CD4-positive, alpha-beta T cell treated with Interleukin-12 subunit alpha and Interleukin-12 subunit beta, for 1 hour (primary cell): ENCODE measurements around the gene TBC1D20.

Experiments
- DNase-seq: peaks from one replicate; pipeline ENCODE4 v3.0.0-alpha.2; 2020

The TBC1D20 gene

DNA sequence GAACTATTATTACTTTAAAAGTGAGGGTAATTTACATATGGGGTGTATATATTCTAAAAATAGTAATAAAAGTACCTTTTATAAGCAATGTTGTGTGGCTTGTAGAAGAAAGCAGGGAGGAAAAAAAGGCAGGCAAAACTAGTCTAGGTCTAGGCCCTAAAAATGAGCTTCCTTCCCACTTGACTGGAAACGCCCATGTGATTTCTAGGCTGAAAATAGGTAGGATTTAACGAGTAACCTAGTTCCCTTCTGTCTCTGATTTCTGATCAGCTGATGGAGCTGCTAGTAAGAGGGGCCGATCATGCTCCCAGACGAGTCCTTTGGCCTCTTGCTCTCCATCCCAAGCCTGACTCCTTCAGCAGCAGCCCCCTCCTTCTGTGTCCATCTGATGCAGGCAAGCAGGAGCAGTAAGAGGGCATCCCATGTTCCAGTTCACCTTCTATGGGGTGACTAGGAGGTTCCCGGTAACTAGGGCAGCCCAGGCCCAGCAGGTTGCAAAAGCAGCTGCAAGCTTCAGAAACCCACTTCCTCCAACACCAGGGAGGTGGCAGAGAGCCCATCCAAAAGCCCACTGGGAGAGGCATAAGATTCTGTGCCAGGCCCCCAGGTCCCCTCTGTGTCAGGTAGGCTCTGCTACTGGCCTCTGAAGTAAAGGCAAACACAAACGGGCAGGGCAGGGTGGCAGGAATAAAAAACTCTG, 24.4 kb downstream of the TBC1D20 start:
- no peak for DNase-seq

GRCh38 chr20:436476-436875, 25.9 kb downstream of the TBC1D20 start:
- DNase-seq: no peak

DNA sequence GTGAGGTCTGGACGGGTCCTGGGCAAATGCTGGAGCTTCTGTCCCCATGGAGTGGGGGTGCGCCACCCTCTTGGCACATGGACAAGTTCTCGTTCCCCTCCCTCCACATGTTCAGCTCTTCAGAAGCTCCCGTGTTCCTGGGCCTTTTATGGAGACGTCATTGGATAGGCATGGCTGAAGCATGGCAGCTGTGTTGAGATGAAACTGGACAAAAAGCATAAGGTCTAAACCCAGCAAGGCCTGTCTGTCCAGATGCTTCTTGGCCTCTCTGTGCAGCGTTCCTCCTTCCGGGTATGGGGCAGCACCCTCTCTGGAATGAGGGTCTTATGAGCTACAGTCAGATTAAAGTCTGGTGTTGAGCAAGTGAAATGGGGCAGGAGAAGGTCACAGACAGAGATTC, 26.8 kb downstream of the TBC1D20 start:
- DNase-seq: no peak

DNA sequence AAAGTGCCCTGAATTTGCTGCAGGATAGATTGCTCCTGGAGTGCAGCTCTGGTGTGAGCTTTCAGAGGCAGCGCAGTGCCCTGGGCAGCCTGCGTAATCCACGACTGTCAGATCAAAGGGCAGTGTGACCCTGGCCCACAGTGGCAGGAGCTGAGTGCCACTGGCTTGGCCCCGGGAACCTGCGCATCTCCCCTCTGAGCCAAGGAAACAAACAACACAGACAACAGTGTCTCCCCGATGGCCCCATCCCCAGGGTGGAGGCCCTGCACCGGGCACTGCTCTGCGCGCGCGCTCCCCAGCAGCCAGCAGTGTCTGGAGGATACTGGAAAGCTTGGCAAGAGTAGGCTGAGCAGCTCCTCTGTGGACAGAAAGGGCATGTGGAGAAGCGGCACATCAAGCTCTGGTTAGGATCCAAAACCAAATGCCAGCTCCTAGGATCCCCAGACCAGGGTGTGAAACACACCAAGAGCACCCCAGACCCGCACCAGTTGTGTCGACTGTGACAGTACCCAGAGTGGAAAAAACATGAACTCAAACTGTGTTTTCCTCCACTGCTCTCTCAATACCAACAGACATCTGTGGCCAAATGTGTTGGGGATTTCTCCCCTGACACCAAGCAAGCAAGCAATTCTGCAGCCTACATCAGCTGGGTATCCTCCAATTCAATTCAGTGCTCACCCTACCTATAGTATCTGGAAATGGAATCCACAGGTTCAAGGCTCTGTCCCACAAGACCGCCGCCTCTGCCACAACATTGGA, 27.5 kb downstream of the TBC1D20 start:
- DNase-seq: no peak

- no peak for DNase-seq
Measured at GRCh38 chr20:434221-434620, 28.1 kb downstream of the TBC1D20 start.

DNA sequence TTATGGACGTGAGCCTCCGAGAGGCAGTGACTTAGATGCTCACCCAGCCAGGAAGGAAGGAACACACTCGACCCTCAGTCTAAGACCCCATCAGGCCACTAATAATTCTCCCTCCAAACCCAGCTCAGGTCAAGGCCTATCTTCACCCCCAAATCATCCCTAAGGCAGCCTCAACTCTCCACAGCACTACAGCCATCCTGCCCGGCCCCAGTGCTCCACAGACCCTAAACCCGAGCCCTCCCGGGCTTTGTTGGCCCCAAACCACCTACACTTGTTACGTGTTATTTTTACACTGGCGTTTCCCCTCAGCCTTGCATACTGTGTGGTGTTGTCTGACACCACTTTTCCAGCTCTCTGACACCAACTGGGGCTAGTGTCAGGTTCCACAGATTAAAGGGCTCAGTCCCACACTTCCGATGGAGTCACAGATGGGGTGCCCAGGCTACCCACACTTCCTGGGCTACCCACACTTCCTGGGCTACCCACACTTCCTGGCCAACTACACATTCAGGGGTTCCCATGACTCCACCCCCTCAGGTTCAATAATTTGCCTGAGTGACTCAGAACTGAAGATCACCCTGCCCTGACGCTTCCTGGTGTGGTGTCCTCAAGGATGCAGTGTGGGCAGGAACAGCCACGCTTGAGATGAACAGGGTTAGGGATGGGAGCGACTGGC, 28.9 kb downstream of the TBC1D20 start:
- DNase-seq: peak; percentile 68

DNA sequence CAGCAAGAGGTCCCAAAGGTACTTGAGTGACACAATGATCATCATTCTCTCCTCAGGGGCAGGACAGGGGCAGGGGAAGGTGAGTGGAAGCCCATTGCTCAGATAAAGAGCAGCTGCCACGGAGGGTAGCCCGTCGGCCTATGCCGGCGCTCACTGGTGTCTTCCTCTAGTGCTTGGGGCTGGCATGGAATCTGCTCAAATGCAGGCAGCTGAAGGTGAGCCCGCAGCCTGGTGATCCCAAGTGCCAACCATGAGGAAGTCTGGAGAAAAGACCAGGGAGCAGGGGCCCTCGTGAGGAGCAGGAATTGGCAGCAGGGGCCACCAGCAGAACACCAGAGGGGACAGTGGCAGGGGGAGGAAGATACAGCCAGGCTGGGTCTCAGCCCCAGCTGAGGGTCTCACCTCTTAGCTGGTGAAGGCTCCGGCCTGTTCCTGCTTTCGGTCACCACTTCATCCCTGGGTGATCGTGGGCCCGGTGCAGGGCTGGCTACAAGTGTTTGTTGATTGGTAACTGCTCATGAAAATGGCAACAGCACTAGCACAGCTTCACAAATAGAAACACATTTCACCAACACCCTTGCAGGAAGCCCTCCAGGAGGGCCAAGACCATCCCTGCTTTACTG, 29.5 kb downstream of the TBC1D20 start:
- DNase-seq: no peak

- no peak for DNase-seq
Measured at GRCh38 chr20:432208-432607, 30.1 kb downstream of the TBC1D20 start.

- peak; percentile 34 for DNase-seq
Measured at GRCh38 chr20:431012-431904, 31.1 kb downstream of the TBC1D20 start.

DNA sequence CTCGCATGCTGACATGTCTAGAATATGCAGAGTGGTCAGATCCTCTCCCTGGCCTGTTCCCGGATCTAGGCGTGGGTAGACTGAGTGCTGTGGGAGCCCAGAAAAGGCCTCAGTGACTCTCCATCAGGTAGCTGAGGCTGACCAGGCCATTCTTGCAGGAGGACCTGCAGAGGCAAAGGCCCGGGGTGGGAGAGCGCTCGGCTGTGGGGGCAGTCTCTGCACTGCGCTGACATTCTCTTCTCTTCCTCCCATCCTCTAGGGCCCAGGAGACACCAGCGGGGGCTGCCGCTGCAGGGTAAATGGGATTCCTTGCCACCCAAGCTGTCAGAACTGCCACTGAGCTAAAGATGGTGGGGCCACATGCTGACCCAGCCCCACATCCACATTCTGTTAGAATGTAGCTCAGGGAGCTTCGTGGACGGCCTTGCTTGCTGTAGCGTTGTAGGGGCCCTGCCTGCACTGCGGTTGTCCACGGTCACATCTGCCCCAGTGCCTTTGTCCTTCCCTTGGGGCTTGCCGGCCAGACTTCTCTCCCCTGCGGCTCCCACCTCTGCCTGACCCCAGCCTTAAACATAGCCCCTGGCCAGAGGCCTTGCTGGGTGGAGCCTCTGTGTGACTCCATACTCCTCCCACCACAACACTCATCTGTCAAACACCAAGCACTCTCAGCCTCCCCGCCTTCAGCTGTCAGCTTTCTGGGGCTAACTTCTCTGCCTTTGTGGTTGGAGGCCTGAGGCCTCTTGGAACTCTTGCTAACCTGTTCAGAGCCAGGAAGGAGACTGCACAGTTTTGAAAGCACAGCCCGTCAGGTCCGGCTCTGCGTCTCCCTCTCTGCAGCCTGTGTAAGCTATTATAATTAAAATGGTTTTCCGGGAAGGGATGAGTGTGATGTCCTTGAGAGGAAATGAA, 32.0 kb downstream of the TBC1D20 start:
- DNase-seq: no peak

GRCh38 chr20:428658-429200, 33.6 kb downstream of the TBC1D20 start:
- no peak for DNase-seq

DNA sequence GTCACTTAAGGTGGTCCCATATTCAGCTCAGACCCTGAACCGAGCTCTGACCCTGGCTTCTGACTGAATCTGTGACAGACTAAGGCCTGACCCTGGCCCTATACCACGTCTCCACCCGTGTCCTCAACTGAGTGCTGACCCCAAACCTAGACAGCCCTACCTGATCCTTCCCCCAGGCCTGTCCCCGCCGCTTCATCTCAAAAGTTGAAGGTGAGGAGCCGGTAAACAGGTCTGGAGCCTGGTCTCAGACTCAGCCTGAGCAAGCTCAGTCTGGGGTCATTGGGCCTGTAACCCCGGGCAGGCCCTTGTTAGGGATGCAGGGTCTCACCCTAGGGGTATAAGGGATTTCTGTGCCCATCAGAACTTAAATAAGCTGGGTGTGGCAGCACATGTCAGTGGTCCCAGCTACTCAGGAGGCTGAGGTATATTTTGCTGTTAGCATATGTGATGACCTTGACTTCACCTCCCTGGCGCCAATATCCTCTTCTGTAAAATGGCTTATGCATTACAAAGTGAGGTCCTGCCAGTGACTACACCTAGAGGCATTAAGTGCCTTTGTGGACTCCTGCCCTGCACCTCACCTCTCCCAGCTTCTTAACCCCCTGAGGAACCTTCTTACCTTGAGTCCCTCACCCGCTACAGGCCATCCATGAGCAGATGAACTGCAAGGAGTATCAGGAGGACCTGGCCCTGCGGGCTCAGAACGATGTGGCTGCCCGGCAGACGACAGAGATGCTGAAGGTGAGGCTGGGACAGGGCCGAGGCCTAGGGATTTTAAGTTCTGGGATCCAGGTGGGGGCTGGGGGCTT, 34.3 kb downstream of the TBC1D20 start:
- no peak for DNase-seq

DNA sequence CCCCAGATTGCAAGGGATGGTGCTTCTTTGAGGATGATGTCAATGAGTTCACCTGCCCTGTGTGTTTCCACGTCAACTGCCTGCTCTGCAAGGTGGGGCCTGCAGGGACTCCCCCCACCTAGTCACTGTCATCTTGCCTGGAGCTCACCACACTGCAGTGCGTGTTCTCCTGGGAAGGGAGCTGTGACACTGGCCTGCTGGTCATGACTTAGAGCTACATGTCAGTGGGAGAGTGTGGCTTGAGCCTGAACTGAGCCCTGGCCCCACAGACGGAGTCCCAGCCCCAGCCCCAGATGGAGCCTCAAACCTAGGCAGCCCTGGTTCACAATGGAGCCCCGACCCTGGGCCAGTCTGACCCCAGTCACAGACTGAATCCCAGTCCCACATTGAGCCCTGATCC, 34.9 kb downstream of the TBC1D20 start:
- DNase-seq: no peak

DNA sequence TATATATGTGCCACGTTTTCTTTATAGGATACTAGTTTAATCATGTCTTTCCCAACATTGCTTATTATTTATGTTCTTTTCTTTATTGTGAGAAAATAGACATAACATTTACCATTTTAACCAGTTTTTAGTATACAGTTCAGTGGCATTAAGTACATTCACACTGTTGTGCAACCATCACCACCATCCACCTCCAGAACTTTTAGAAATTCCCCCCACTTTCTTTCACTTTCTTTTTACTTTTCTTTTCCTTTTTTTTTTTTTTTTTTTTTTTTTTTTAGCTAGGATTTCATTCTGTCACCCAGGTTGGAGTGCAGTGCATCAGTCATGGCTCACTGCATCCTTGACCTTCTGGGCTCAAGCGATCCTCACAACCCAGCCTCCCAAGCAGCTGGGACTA, 35.8 kb downstream of the TBC1D20 start:
- no peak for DNase-seq

- no peak for DNase-seq
Measured at GRCh38 chr20:421685-422250, 40.6 kb downstream of the TBC1D20 start.

- no peak for DNase-seq
Measured at GRCh38 chr20:420721-421574, 41.4 kb downstream of the TBC1D20 start.

GRCh38 chr20:420166-420620, 42.1 kb downstream of the TBC1D20 start:
- no peak for DNase-seq

GRCh38 chr20:419556-420165, 42.7 kb downstream of the TBC1D20 start:
- DNase-seq: no peak
